ENCODE results near the gene PNO1.

Gene PNO1

DNA sequence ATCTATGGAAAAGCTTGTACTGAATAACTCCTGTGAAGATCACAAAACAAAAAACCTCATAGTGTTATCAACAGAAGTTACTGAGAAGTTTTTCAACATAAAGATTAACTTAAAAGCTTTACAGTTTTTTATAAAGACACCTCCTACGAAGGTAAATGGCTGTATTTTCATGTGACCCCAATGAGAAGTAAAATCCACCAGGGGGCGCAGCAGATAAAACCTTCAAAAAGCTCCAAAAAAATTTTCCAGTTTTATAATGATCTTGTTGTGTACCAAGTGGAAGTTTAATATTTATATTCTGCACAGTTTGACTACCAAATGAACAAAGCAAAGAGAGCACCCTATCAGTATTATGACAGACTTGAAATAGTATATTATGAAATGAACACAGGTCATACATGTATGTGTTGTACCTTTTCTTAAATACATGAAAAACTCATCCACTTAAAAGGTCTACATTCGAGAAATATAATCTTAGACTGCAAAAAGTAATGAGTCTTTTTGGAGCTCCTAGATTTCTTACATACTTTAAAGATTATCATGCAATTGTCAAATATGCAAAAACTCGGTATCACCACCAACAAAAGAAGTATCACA, 38.5 kb downstream of the PNO1 start:
- DNase-seq = no peak

DNA sequence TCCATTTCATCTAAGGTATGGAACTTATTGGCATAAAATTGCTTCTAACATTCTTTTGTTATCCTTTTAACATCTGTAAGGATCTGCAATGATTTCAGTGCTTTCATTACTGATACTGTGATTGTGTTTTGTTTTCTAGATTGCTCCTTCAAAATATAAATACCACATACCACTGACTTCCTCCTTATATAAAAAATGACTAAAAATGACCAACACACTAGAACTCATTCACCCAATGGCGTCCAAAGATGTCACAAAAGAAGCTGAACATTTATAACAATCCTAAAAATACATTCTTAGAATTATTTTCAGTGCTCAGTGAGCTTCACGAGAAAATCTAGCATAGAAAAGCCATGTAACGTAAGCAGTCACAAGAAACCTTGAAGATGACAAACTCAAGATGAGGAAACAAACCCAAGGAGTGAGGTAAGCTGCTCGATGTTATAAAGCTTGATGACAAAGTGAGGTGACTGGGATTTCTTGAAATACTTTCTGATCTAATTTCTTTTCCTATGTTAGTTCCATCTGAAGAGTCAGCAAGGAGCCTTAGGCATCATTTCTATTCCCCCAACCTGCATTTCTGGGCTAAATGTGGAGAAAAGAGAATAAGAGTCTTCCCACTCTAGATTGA, 42.6 kb downstream of the PNO1 start:
- DNase-seq = no peak

DNA sequence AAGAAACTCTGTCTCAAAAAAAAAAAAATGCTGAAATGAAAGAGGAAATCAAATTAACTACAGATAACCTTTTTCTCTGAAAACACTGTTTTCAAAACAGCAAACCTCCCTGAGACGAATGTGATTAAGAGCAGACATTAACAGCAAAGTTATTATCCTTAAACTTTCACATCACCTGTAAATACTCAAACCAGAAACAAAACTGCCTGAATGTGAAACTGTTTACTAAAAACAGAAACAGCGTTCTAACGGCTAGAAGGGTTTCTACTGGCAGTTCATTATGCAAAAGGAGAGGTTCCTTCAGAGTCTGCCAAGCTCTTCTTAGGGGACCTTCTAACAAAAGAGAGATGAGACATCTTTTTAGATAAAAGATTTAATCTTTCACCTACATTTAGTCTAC, 45.9 kb downstream of the PNO1 start:
- no peak for DNase-seq

DNA sequence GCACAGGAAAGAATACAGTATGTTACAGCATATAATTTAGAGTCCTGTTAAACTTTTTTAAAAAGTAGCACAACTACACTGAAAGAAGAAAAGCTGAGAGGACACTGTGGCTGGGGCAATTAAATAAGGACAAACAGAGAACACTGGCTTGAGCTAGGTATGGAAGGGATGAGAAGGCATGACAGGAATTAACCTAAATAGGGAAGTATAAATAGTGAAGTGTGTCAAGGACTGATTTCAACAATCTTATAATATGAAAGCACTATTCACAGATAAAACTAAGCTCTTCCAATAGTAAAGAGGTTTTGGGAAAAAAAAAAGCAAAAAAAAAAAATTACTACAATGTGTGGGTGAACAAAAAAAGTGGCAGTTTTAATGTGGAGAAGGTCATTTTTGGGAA, 49.1 kb downstream of the PNO1 start:
- no peak for DNase-seq

DNA sequence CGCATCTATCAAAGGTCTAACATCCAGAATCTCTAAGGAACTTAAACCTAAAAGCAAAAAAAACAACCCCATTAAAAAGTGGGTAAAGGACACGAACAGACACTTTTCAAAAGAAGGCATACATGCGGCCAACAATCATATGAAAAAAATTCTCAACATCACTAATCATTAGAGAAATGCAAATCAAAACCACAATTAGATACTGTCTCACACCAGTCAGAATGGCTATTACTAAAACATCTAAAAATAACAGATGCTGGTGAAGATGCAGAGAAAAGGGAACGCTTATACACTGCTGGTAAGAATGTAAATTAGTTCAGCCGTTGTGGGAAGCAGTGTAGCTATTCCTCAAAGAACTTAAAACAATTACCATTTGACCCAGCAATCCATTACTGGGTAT, 56.7 kb downstream of the PNO1 start:
- no peak for DNase-seq

DNA sequence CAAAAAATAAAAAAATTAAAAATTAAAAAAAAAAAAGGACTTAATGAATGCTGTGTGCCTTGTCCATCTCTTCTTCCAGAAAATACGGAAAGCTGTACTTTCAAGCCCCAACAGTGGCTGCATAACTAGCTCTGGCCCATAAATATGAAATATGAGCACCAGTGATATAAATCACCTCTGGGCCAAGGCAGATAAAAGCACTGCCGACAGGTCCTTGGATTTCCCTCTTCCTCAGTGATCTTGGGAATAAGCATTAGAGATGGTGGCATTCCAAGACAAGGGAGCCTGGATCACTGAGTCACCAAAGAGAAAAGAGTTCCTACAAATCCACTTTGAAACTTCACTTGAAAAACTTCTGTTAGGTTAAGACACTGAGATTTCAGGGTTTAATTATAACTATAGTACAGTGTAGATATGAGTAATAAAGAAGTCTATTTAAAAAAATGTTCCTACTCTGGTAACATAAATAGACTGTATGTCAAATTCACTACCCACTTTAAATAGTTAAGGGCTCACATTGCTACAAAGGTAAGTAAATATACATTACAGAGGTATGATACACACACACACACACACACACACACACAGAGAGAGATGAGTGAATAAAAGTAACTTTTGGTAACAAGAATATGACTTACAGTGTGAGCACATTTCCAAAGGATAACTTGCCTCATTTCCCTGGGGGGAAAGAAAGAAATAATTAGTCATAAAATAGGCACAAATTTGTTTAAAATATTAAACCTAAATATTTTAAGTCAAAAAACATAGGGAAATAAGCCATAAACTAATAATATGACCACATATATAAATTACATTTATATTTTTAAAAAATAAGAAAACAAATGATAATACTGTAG, 59.0 kb downstream of the PNO1 start:
- no peak for DNase-seq

DNA sequence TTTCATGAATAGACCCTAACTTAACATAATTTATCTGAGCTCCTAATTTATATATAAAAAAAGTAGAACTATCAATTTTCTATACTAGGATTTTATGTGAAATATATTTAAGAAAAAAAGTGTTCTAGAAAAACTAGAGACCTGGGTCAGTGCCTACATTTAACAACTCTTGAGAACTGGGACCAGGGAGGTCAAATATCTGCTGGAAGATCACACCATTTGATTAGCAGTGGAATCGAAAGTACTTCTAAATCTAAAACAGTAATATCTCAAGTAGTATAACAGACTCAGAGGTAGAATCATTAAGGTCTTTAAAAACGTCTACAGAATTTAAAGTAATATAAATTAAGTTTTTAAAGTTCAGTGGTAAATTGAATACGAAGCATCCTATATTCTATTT, 60.0 kb downstream of the PNO1 start:
- DNase-seq = no peak

DNA sequence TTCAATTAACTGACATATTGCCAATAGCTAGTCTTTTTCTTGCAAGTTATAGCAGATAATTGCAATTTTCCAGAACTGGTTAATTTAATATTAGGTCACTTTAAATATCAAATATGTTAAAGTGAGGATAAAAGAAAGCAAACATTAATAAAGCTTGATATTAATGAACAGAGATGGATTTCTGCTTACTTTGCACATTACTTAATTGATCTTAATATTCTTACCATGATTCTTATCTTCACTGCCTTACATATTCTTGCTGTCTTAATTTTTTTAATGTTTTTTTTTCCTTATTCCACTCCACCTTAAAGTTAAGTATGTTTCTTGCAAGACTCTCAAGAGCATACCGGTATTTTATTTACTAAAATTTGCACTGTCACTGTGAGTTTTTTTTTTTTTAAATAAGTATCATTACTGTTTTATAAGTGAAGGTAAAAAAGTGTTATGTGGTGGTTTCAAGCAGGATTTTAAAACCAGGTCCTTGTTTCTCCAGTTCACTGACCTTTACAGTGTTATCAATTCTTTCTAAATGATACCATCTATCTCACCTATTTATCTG, 60.7 kb downstream of the PNO1 start:
- DNase-seq = no peak

DNA sequence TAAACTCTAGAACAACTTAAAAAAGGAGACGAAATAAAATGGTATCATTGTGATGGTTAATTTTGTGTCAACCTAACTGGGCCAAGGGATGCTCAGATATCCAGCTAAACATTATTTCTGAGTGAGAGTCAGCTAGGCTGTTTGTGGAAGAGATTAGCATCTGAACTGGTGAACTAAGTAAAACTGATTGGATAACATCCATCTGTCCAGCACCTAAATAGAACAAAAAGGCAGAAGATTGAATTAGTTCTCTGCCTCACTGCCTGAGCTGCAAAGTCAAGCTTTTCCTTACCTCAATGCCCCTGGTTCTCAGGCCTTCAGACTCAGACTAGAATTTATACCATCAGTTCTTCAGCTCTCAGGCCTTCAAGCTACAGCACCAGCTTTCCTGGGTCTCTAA, 64.6 kb downstream of the PNO1 start:
- DNase-seq = no peak

DNA sequence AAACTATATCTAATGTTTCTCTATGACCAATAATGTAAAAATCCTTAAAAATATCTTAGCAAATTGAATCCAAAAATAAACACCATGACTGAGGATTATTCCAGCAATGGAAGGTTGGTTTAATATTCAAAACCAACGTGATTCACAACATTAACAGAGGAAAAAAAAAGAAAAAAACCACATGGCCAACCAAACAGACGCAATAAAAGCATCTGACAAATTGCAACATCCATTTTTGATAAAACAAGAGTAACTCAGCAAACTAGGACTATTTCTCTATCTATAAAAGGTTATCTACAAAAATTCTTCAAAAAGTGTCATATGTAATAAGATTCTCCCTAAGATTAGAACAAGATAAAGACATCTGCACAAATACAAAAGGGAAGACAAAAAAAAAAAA, 65.7 kb downstream of the PNO1 start:
- no peak for DNase-seq

DNA sequence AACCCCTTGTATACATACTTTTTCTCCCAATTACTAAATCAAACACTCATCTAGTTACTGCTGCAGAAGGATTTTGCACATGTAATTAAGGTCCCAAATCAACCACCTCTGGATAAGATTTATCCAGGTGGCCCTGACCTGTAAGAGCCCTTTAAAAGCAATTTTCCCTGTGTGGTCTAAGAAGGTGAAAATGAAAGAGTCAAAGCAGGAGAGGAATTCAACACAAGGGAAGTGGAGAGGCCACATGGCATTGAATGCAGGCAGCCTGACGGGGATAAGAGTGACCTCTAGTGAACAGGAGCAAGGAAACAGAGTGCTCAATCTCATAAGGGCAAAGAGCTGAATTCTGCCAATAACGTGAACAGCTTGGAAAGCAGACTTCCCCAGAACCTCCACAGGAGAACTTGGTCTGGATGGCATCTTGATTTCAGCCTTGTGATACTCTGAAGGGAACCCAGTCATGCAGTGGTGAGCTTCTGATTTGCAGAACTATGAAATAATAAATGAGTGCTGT, 67.5 kb downstream of the PNO1 start:
- no peak for DNase-seq

Data from NCI-H1048 (cell line).